NCI-H82 (cell line): ENCODE data around the gene MN1.

Source experiments
- DNase-seq: peaks from one replicate; lab custom pipeline; 2025; lab: John Stamatoyannopoulos, UW

MN1 gene

DNA sequence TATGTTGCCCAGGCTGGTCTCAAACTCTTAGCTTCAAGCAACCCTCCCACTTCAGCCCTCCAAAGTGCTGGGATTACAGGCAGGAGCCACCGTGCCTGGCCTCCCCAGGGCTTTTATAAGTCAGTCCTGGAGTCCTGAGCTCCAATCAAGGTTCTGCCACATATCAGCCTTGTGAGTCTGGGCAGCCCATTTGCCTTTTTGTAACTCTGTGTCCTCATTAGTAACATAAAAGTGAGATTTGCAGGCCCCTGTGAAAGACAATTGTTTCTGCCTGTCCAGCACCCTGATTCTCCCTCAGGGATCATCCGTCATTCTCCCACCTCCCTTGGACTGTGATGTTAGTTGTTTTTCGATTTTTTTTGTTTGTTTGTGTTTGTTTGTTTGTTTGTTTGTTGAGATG is 89.8 kb downstream of the MN1 start:
- DNase-seq = no peak

DNA sequence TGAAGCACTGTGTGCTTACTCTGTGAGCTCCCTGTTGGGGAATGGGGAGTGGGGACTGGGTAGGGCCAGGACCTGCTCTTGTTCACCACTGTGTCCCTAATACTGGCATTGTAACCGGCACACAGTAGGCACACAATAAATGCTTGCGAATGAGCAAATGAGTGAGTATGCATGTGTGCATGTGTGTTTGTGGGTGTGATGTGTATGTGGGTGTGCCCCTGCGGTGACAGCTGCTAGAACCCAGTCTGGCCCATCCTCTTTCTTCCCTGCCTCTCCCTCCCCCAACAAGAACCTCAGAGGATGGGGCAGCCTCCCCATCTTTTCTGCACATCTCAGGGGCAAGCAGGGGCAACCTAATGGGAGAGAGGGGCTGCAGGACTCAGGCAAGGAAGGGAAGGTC is 90.5 kb downstream of the MN1 start:
- DNase-seq = no peak

GRCh38 chr22:27709919-27710675 is 91.5 kb downstream of the MN1 start:
- DNase-seq = no peak

GRCh38 chr22:27706489-27706888 is 95.1 kb downstream of the MN1 start:
- DNase-seq = no peak

- peak; percentile 13 for DNase-seq
These were observed 96.0 kb downstream of the MN1 start for GRCh38 chr22:27705408-27706080.

GRCh38 chr22:27704581-27704980 is 97.0 kb downstream of the MN1 start:
- DNase-seq = no peak

DNA sequence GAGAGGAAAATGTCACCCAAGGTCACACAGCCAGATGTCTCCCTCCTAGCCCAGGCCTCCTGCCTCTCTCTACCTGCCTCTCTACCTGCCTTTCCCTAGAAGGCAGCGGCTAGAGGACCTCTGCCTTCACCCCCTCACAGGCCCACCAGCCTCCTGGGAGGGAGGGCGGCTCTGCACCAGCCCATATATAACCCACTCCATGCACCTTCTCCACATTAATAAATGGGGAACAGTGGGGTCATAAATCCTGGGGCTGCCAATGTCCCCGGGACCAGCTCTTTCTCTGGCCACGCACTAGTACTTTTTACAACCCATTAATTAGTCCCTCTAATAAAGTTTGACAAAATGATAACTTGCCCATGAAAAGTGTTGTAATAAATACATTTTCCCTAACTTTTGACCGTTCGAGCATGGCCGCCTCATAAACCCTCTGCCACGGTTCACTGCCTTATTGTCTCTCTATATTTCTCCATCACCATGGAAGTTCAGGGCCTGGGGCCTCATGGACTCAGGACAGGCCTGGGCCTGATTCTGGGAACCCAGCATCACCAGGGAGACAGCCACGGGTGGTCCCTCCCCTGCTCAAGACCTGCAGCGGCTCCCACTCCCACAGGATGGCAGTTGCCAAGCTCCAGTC is 102.1 kb downstream of the MN1 start:
- DNase-seq = no peak

DNA sequence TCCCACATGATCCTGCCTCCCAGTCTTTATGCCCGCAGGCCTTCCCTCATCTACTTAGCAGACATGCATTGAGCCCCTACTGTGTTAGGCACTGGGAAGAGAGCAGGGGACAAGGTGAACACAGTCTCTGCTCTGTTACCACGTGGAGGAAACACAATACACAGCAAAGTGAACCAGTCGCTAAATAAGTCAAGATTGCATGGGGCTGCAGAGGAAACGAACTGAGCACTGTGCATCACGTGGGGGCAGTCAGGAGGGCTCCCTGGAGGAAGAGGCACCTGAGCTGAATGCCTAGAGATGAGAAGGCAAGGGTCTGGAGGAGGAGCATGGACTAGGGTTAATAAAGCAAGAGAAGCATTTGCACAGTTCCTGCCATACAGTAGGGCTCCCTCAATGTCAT is 102.7 kb downstream of the MN1 start:
- DNase-seq = no peak
